H1 (cell line): ENCODE results near the gene LRP1-AS. TPM values are rescaled to one million over a fixed set of nuclear protein-coding genes. Genes with fewer than 3 reads are reported as not detected.

Experiments used
- CTCF ChIA-PET: fragments of 300-600 bp; sonication (Branson Sonifier 250); formaldehyde crosslinking; loops from one replicate; lab custom pipeline; 2021; ENCODE audit not compliant: partially characterized antibody; lab: Charles Lee
- POLR2A ChIA-PET: fragments of 300-600 bp; sonication (Branson Sonifier 250); formaldehyde crosslinking; loops from one replicate; lab custom pipeline; 2021; ENCODE audit warnings: inconsistent platforms; ENCODE audit not compliant: partially characterized antibody; lab: Charles Lee
- DNase-seq, 2 experiments: peaks; one replicate each; pipeline versions ENCODE4 v3.0.0 to v3.0.0-alpha.2; 2010 to 2022; ENCODE audit warnings: low spot score in 2 of 2, low read depth in 1 of 2, mixed read lengths in 1 of 2
- FAIRE-seq: peaks from 2 replicates; lab custom pipeline; 2011; peaks lifted over from hg19 to GRCh38; lab: Jason Lieb, UNC
- H2AFZ ChIP-seq: 2 replicates; pipeline ENCODE4 v1.8.1; 2012; ENCODE audit warnings: low read length, inconsistent platforms
- H2AK5ac ChIP-seq: 2 replicates; pipeline ENCODE4 v1.6.1; 2013; ENCODE audit warnings: low read depth, low read length
- H2BK120ac ChIP-seq: replicated peaks from 2 replicates; pipeline ENCODE3; 2013; ENCODE audit warnings: low read depth, low read length, inconsistent platforms
- H2BK12ac ChIP-seq: 2 replicates; pipeline ENCODE4 v1.6.1; 2013; ENCODE audit warnings: low read depth, low read length
- H2BK15ac ChIP-seq: 2 replicates; pipeline ENCODE4 v1.6.1; 2013; ENCODE audit warnings: low read length
- H2BK20ac ChIP-seq: 2 replicates; pipeline ENCODE4 v1.6.1; 2013; ENCODE audit warnings: low read length
- H2BK5ac ChIP-seq: 2 replicates; pipeline ENCODE4 v1.6.1; 2013; ENCODE audit warnings: low read depth, low read length
- H3K14ac ChIP-seq: 2 replicates; pipeline ENCODE4 v1.6.1; 2013; ENCODE audit warnings: inconsistent platforms; ENCODE audit not compliant: insufficient read length
- H3K18ac ChIP-seq: 2 replicates; pipeline ENCODE4 v1.6.1; 2013; ENCODE audit warnings: low read length; ENCODE audit errors: extremely low read depth
- H3K23ac ChIP-seq: 2 replicates; pipeline ENCODE4 v1.6.1; 2013; ENCODE audit warnings: inconsistent platforms; ENCODE audit not compliant: insufficient read length
- H3K23me2 ChIP-seq: 2 replicates; pipeline ENCODE4 v1.6.1; 2013; ENCODE audit warnings: low read depth, low read length
- H3K27ac ChIP-seq: 2 replicates; pipeline ENCODE4 v1.6.1; 2011; ENCODE audit warnings: low read depth, low read length, inconsistent platforms
- H3K27me3 ChIP-seq, 4 experiments: replicated peaks in 1 of 4; 1 replicate in 1 of 4; 2 replicates in 3 of 4; pipeline versions ENCODE4 v1.6.1 to v1.8.1; 2011 to 2013; ENCODE audit warnings: low read length in 3 of 4, mild to moderate bottlenecking in 3 of 4, inconsistent platforms in 2 of 4, mixed read lengths in 2 of 4, moderate library complexity in 1 of 4; ENCODE audit not compliant: control insufficient read depth in 3 of 4, insufficient read depth in 3 of 4; ENCODE audit errors: extremely low read depth in 1 of 4
- H3K36me3 ChIP-seq, 4 experiments: 2 replicates each; pipeline versions ENCODE4 v1.6.1 to v1.8.1; 2011 to 2013; ENCODE audit warnings: mild to moderate bottlenecking in 4 of 4, low read length in 3 of 4, moderate library complexity in 2 of 4, control low read depth in 1 of 4, inconsistent platforms in 1 of 4; ENCODE audit not compliant: insufficient read depth in 4 of 4, control insufficient read depth in 2 of 4
- H3K4ac ChIP-seq: replicated peaks from 2 replicates; pipeline ENCODE3; 2013; ENCODE audit warnings: low read length, low read depth, mixed read lengths, inconsistent platforms; ENCODE audit not compliant: insufficient read length
- H3K4me1 ChIP-seq, 4 experiments: replicated peaks in 1 of 4; 1 replicate in 1 of 4; 2 replicates in 3 of 4; pipeline versions ENCODE4 v1.6.1 to v1.8.1; 2011 to 2013; ENCODE audit warnings: low read length in 3 of 4, inconsistent platforms in 2 of 4, mixed read lengths in 1 of 4; ENCODE audit not compliant: insufficient read depth in 4 of 4, control insufficient read depth in 3 of 4
- H3K4me2 ChIP-seq, 2 experiments: 2 replicates each; pipeline versions ENCODE4 v1.6.1 to v1.8.1; 2011 to 2013; ENCODE audit warnings: low read depth in 2 of 2, low read length in 2 of 2, control low read depth in 1 of 2, inconsistent platforms in 1 of 2, mild to moderate bottlenecking in 1 of 2; ENCODE audit not compliant: insufficient read depth in 1 of 2
- H3K4me3 ChIP-seq, 4 experiments: fragments of 200-600, 300-600 bp in 1 of 4; sonication (generic), shearing (Covaris generic), sonication (Bioruptor Twin) in 1 of 4; 2 replicates each; pipeline versions ENCODE4 v1.5.1 to v1.8.1; 2011 to 2016; ENCODE audit warnings: low read length in 4 of 4, low read depth in 3 of 4, control low read depth in 2 of 4, inconsistent platforms in 2 of 4, mild to moderate bottlenecking in 2 of 4, mixed read lengths in 1 of 4, moderate library complexity in 1 of 4; ENCODE audit not compliant: insufficient read depth in 2 of 4; ENCODE audit errors: extremely low read depth in 1 of 4
- H3K56ac ChIP-seq: replicated peaks from 2 replicates; pipeline ENCODE3; 2013; ENCODE audit warnings: low read depth, mild to moderate bottlenecking, mixed read lengths, low read length, inconsistent platforms; ENCODE audit not compliant: insufficient read length
- H3K79me1 ChIP-seq: 2 replicates; pipeline ENCODE4 v1.6.1; 2013; ENCODE audit warnings: low read depth, low read length, control low read depth
- H3K79me2 ChIP-seq, 2 experiments: 2 replicates each; pipeline versions ENCODE4 v1.6.1 to v1.8.1; 2012 to 2013; ENCODE audit warnings: low read length in 2 of 2, mild to moderate bottlenecking in 2 of 2, inconsistent platforms in 1 of 2; ENCODE audit not compliant: insufficient read depth in 2 of 2, control insufficient read depth in 1 of 2
- H3K9ac ChIP-seq, 4 experiments: replicated peaks in 1 of 4; 1 replicate in 1 of 4; 2 replicates in 3 of 4; pipeline versions ENCODE4 v1.6.1 to v1.8.1; 2011 to 2013; ENCODE audit warnings: low read depth in 3 of 4, low read length in 3 of 4, control low read depth in 2 of 4, mild to moderate bottlenecking in 2 of 4, moderate library complexity in 2 of 4, inconsistent platforms in 1 of 4; ENCODE audit errors: extremely low read depth in 1 of 4
- H3K9me3 ChIP-seq, 2 experiments: 2 replicates each; pipeline versions ENCODE4 v1.6.1 to v1.8.1; 2012 to 2013; ENCODE audit warnings: mild to moderate bottlenecking in 2 of 2, moderate library complexity in 2 of 2, control low read depth in 1 of 2, inconsistent platforms in 1 of 2, low read depth in 1 of 2, low read length in 1 of 2, mixed read lengths in 1 of 2; ENCODE audit not compliant: insufficient read depth in 2 of 2
- H4K20me1 ChIP-seq, 2 experiments: replicated peaks in 1 of 2; 2 replicates each; pipeline versions ENCODE3 to v1.8.1; 2011 to 2013; ENCODE audit warnings: inconsistent platforms in 2 of 2, low read length in 2 of 2, mild to moderate bottlenecking in 1 of 2; ENCODE audit not compliant: insufficient read depth in 2 of 2, control insufficient read depth in 1 of 2
- H4K5ac ChIP-seq: 2 replicates; pipeline ENCODE4 v1.6.1; 2013; ENCODE audit warnings: low read length, low read depth, mixed read lengths, inconsistent platforms; ENCODE audit not compliant: insufficient read length
- H4K8ac ChIP-seq: 2 replicates; pipeline ENCODE4 v1.8.0; 2013; ENCODE audit warnings: mild to moderate bottlenecking, moderate library complexity, low read length, inconsistent platforms; ENCODE audit not compliant: insufficient read depth; ENCODE audit errors: extremely low read depth
- H4K91ac ChIP-seq: replicated peaks from 2 replicates; pipeline ENCODE3; 2013; ENCODE audit warnings: low read length, mixed read lengths, inconsistent platforms; ENCODE audit not compliant: insufficient read length
- ATF3 ChIP-seq: IDR thresholded peaks from 2 replicates; pipeline ENCODE4 v1.6.1; 2011; ENCODE audit warnings: low read depth, mild to moderate bottlenecking, low read length; ENCODE audit not compliant: insufficient read depth
- BCL11A ChIP-seq, 2 experiments: IDR thresholded peaks; one replicate each; pipeline ENCODE4 v1.6.1; 2011; ENCODE audit warnings: low read depth in 2 of 2, low read length in 2 of 2, mild to moderate bottlenecking in 2 of 2
- CBX8 ChIP-seq: fragments of 300-800, 300-1000 bp; sonication (generic); IDR thresholded peaks from 2 replicates; pipeline ENCODE4 v1.7.1; 2016; ENCODE audit warnings: low read depth, low read length, borderline replicate concordance
- E2F6 ChIP-seq: IDR thresholded peaks from 2 replicates; pipeline ENCODE4 v1.6.1; 2012; ENCODE audit warnings: inconsistent platforms
- GABPA ChIP-seq: IDR thresholded peaks from 2 replicates; pipeline ENCODE4 v1.6.1; 2011; ENCODE audit warnings: mild to moderate bottlenecking, low read length, moderate library complexity, borderline replicate concordance; ENCODE audit not compliant: insufficient read depth
- GTF2F1 ChIP-seq: IDR thresholded peaks from 2 replicates; pipeline ENCODE4 v1.6.1; 2012; ENCODE audit warnings: low read depth, low read length, improper control_type of control experiment, borderline replicate concordance
- HDAC6 ChIP-seq: IDR thresholded peaks from one replicate; pipeline ENCODE4 v1.7.1; 2012; ENCODE audit warnings: low read depth, mild to moderate bottlenecking, inconsistent platforms, low read length, moderate library complexity
- MAX ChIP-seq: IDR thresholded peaks from 2 replicates; pipeline ENCODE4 v1.6.1; 2012; ENCODE audit warnings: inconsistent platforms
- NRF1 ChIP-seq: IDR thresholded peaks from 2 replicates; pipeline ENCODE4 v1.6.1; 2011; ENCODE audit warnings: mild to moderate bottlenecking, low read depth, low read length, improper control_type of control experiment
- TAF7 ChIP-seq: optimal IDR thresholded peaks from 2 replicates; pipeline ENCODE3; 2011; ENCODE audit warnings: low read depth, mild to moderate bottlenecking, inconsistent platforms, low read length, moderate library complexity, borderline replicate concordance
- TCF12 ChIP-seq: IDR thresholded peaks from 2 replicates; pipeline ENCODE4 v1.6.1; 2011; ENCODE audit warnings: low read depth, mild to moderate bottlenecking, low read length
- WGBS, 2 experiments: shearing (Covaris generic) in 1 of 2; methylation state at CpG; one replicate each; pipeline versions ENCODE4 v1.1.6 to v1.1.7; 2013 to 2015; ENCODE audit warnings: low lambda C conversion rate in 2 of 2, mixed read lengths in 2 of 2, inconsistent platforms in 1 of 2, low coverage in 1 of 2, missing lambda C conversion rate in 1 of 2; ENCODE audit not compliant: insufficient replicate concordance in 2 of 2, insufficient coverage in 1 of 2, insufficient read length in 1 of 2; ENCODE audit errors: extremely low coverage in 1 of 2, missing lambda C conversion rate in 1 of 2; 5-methylcytosine and 5-hydroxymethylcytosine counted together
- polyA plus RNA-seq, 7 experiments: library from polyadenylated mRNA; depleted of rRNA in 3 of 7; stranded (reverse) in 5 of 7; unstranded in 2 of 7; fragments of >200 nt in 5 of 7; fragments of 200-250 nt in 2 of 7; gene quantifications; 1 replicate in 5 of 7; 2 replicates in 1 of 7; 4 replicates in 1 of 7; pipeline versions ENCODE4 v1.2.1 to v1.2.3, GENCODE V29; 2011 to 2013; ENCODE audit warnings: missing spikeins in 2 of 7, mixed read lengths in 2 of 7
- total RNA-seq: library from RNA; stranded (reverse); fragmentation: NEBNext Ultra II Directional; extraction: Animal tissue kit (Norgen Biotek cat#: 25700); gene quantifications from 2 replicates; pipeline ENCODE4 v1.2.1, GENCODE V29; 2021

The LRP1-AS gene
- total and polyA plus RNA-seq, 2 of the 8 experiments (the other 6 are each of a cell fraction or from before 2014, with no cell fraction given): not detected

GRCh38 chr12:57104292-57104910 is 43.0 kb downstream of the LRP1-AS start:
- Histone ChIP-seq H2AK5ac (no peak overlapping the region), H3K4me3 (no peak overlapping the region), H3K79me2 (no peaks in the 10 kb centered on the region), H4K91ac (no peak overlapping the region), H4K20me1 (no peaks in the 10 kb centered on the region), H3K9ac (no peak overlapping the region; a peak in 1 of 7 replicates), H3K36me3 (peaks cover 0 to 9% (median 4%) of the 10 kb centered on the region in 4 experiments; a peak in 2 of 8 replicates), H4K8ac (no peak overlapping the region), H3K4ac (no peak overlapping the region), H3K56ac (no peak overlapping the region), H3K4me2 (no peak overlapping the region), H2BK20ac (no peak overlapping the region), H3K27ac (no peak overlapping the region), H3K14ac (no peak overlapping the region), H3K9me3 (no peaks in the 10 kb centered on the region), H3K18ac (no peak overlapping the region), H3K23ac (no peak overlapping the region), H2BK15ac (no peak overlapping the region), H2BK120ac (no peak overlapping the region), H2BK12ac (no peak overlapping the region), H2BK5ac (no peak overlapping the region; the same call in 1 of the 2 replicates), H3K79me1 (no peaks in the 10 kb centered on the region), H4K5ac (no peak overlapping the region), H3K27me3 (no peaks in the 10 kb centered on the region), H2AFZ (no peak overlapping the region), H3K4me1 (peaks cover 0 to under 1% (median 0%) of the 10 kb centered on the region in 4 experiments; a peak in 2 of 7 replicates), H3K23me2 (no peaks in the 10 kb centered on the region)
- ChIA-PET CTCF (interaction anchor here (1.6 to 15.7 kb wide), 6 partner anchors 7 to 69 kb away, joined by 4 to 325 read pairs (median 12); partner anchors contain the start of genes NAB2 and STAT6), POLR2A (interaction anchor here (0.9 to 13.0 kb wide), 5 partner anchors 10 to 35 kb away, joined by 3 to 352 read pairs (median 6); partner anchors contain the start of genes LRP1, NAB2 and NEMP1)
- 95% methylated on average over 12 of the region's 12 CpGs; no CpG with 5 or more reads in 1 of the 2 experiments for WGBS, 2 experiments
- FAIRE-seq (no peak), DNase-seq (no peak)
- TF ChIP-seq TCF12: no peak
- no peak for TF ChIP-seq GTF2F1
- TF ChIP-seq MAX: no peak
- no peak for TF ChIP-seq BCL11A (IDR thresholded peaks at IDR 0.05; ENCODE audit: low read depth in 2 of 2, low read length in 2 of 2)
- TF ChIP-seq CBX8: no peak
- no peak for TF ChIP-seq HDAC6
- no peak for TF ChIP-seq ATF3
- TF ChIP-seq TAF7: no peak
- no peak for TF ChIP-seq NRF1
- TF ChIP-seq E2F6: no peak
- no peak for TF ChIP-seq GABPA
